Measurements from ENCODE around the gene CLDN14.

The CLDN14 gene

GRCh38 chr21:36479415-36480402, at the start of gene CLDN14:
Gene CLDN14 (minus strand): TSS chr21:36480122. CDS start chr21:36461695, 18,427 bp downstream.
- DNase-seq: no peak

GRCh38 chr21:36528716-36529115, 48.8 kb upstream of the CLDN14 start:
- no peak for DNase-seq

GRCh38 chr21:36527317-36527716, 47.4 kb upstream of the CLDN14 start:
- no peak for DNase-seq

- DNase-seq: no peak
Measured at GRCh38 chr21:36526104-36526503, 46.2 kb upstream of the CLDN14 start.

GRCh38 chr21:36524477-36524876, 44.6 kb upstream of the CLDN14 start:
- DNase-seq: no peak

GRCh38 chr21:36522219-36522808, 42.4 kb upstream of the CLDN14 start:
- DNase-seq: no peak

- DNase-seq: no peak
Measured at GRCh38 chr21:36518883-36519492, 39.1 kb upstream of the CLDN14 start.

GRCh38 chr21:36517366-36518075, 37.6 kb upstream of the CLDN14 start:
- DNase-seq: no peak

- no peak for DNase-seq
Measured at GRCh38 chr21:36516281-36516680, 36.4 kb upstream of the CLDN14 start.

GRCh38 chr21:36513430-36513829, 33.5 kb upstream of the CLDN14 start:
- DNase-seq: no peak

- no peak for DNase-seq
Measured at GRCh38 chr21:36512971-36513370, 33.0 kb upstream of the CLDN14 start.

GRCh38 chr21:36511484-36512220, 31.7 kb upstream of the CLDN14 start:
- DNase-seq: no peak

- no peak for DNase-seq
Measured at GRCh38 chr21:36510911-36511310, 31.0 kb upstream of the CLDN14 start.

GRCh38 chr21:36509973-36510664, 30.2 kb upstream of the CLDN14 start:
- DNase-seq: no peak

GRCh38 chr21:36508948-36509347, 29.0 kb upstream of the CLDN14 start:
- DNase-seq: no peak

- no peak for DNase-seq
Measured at GRCh38 chr21:36507397-36508018, 27.6 kb upstream of the CLDN14 start.

- no peak for DNase-seq
Measured at GRCh38 chr21:36506482-36506881, 26.6 kb upstream of the CLDN14 start.

GRCh38 chr21:36504067-36505058, 24.4 kb upstream of the CLDN14 start:
- peak; percentile 34 for DNase-seq

- no peak for DNase-seq
Measured at GRCh38 chr21:36502365-36502764, 22.4 kb upstream of the CLDN14 start.

- DNase-seq: no peak
Measured at GRCh38 chr21:36501589-36501892, 21.6 kb upstream of the CLDN14 start.
